Bronchial epithelial cell (primary cell): ENCODE measurements around the gene IBA57. TPM values are rescaled to one million over a fixed set of nuclear protein-coding genes. Genes with fewer than 3 reads are reported as not detected.
A peak's percentile ranks its signal among the peaks of the same experiment; 100 is the strongest.

Experiments
- DNase-seq: peaks from one replicate; pipeline ENCODE4 v3.0.0-alpha.2; 2010; ENCODE audit warnings: low read depth
- FAIRE-seq: peaks from 2 replicates; lab custom pipeline; 2011; peaks lifted over from hg19 to GRCh38; lab: Jason Lieb, UNC
- H3K27me3 ChIP-seq: 2 replicates; pipeline ENCODE4 v1.5.1; 2011; ENCODE audit warnings: low read length; ENCODE audit not compliant: control insufficient read depth, insufficient read depth
- H3K36me3 ChIP-seq: 2 replicates; pipeline ENCODE4 v1.5.1; 2011; ENCODE audit warnings: low read length; ENCODE audit not compliant: control insufficient read depth, insufficient read depth
- H3K4me3 ChIP-seq: 2 replicates; pipeline ENCODE4 v1.5.1; 2011; ENCODE audit warnings: mild to moderate bottlenecking, low read depth, low read length, control low read depth
- total RNA-seq: library from RNA; depleted of rRNA; stranded (reverse); fragments of >200 nt; gene quantifications from 2 replicates; pipeline ENCODE4 v1.2.1, GENCODE V29; 2014
- TF ChIP-seq, protein P1 (sequence below): IDR thresholded peaks from 2 replicates; pipeline ENCODE4 v1.5.1; 2011; ENCODE audit warnings: mild to moderate bottlenecking, moderate library complexity, low read length, control low read depth, inconsistent platforms; ENCODE audit not compliant: insufficient read depth, severe bottlenecking

Gene IBA57
- total RNA-seq, 1 donor from 2014 or later = 2.6 TPM

DNA sequence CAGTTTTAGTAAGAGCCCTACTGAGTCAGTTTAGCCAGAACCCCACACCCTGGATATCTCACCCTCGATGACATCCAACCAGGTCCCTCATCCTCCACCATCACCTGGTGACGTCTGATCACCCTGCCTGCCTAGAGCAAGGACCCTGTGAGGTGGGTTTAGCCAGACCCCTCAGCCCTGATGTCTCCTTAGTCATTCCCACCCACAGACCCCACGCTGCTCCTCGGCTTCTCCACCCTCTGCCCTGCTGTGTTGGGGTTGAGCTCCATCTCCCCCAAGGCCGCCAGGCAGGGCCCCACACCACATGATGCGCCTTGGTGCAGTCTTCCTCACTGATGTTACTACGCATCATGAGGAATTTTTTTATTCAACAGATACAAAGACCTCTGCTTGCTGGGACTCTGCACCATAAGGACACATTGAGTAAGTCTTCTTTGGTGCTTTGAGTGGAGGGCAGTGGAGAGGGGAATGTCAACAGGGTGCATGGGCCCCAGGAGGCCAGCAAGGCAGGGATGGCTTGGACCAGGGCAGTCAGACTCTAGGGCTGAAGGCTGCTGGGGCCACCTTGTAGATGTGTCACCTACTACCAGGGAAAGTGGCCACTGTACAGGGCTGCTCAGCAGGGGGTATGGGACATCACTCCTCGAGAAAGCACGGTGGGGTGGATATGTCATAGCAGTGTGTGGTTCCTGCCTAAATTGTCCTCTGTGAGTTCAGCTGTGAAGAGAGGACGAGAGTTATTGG, 1.7 kb upstream of the IBA57 start:
- FAIRE-seq = no peak

DNA sequence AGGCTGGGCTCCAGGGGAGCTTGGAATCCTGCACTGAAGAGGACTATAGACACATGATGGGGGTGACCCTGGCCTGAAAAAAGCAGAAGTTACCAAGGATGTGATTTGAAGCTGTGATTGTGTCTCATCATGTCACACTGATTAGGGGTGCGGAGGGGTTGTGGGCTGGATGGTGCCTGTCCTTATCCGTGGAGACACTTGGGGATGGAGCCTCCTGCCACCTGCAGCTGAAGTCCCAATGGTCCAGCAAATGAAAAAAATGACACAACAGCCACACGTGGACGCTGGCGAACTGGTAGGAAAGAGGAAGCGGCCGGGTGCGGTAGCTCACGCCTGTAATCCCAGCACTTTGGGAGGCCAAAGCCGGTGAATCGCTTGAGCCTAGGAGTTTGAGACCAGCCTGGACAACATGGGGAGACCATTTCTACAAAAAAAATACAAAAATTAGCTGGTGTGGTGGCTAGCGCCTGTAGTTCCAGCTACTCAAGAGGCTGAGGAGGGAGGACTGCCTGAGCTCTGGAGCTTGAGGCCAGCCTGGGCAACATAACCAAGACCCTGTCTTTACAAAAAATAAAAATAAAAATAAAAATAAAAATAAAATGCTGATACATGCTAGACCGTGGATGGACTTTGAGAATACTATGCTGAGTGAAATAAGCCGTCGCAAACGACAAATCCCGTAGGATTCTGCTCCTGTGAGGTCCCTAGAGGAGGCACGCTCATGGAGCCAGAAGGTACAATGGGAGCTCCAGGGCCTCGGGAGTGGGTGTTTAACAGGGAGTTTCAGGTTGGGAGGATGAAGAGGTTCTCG, 838 bp upstream of the IBA57 start:
- DNase-seq (no peak), FAIRE-seq (no peak)
- no peaks in the 10 kb centered on the region for H3K27me3 ChIP-seq
- TF ChIP-seq, protein P1, sequence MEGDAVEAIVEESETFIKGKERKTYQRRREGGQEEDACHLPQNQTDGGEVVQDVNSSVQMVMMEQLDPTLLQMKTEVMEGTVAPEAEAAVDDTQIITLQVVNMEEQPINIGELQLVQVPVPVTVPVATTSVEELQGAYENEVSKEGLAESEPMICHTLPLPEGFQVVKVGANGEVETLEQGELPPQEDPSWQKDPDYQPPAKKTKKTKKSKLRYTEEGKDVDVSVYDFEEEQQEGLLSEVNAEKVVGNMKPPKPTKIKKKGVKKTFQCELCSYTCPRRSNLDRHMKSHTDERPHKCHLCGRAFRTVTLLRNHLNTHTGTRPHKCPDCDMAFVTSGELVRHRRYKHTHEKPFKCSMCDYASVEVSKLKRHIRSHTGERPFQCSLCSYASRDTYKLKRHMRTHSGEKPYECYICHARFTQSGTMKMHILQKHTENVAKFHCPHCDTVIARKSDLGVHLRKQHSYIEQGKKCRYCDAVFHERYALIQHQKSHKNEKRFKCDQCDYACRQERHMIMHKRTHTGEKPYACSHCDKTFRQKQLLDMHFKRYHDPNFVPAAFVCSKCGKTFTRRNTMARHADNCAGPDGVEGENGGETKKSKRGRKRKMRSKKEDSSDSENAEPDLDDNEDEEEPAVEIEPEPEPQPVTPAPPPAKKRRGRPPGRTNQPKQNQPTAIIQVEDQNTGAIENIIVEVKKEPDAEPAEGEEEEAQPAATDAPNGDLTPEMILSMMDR = no peak
- H3K4me3 ChIP-seq = peak overlapping the region; percentile 36
- H3K36me3 ChIP-seq = no peaks in the 10 kb centered on the region

More for the DNA sequence above, 1.7 kb upstream of the IBA57 start:
- TF ChIP-seq, protein P1 = no peak
- DNase-seq = no peak
- peaks cover 2% of the 10 kb centered on the region for H3K27me3 ChIP-seq
- no peak overlapping the region for H3K4me3 ChIP-seq
- no peaks in the 10 kb centered on the region for H3K36me3 ChIP-seq

DNA sequence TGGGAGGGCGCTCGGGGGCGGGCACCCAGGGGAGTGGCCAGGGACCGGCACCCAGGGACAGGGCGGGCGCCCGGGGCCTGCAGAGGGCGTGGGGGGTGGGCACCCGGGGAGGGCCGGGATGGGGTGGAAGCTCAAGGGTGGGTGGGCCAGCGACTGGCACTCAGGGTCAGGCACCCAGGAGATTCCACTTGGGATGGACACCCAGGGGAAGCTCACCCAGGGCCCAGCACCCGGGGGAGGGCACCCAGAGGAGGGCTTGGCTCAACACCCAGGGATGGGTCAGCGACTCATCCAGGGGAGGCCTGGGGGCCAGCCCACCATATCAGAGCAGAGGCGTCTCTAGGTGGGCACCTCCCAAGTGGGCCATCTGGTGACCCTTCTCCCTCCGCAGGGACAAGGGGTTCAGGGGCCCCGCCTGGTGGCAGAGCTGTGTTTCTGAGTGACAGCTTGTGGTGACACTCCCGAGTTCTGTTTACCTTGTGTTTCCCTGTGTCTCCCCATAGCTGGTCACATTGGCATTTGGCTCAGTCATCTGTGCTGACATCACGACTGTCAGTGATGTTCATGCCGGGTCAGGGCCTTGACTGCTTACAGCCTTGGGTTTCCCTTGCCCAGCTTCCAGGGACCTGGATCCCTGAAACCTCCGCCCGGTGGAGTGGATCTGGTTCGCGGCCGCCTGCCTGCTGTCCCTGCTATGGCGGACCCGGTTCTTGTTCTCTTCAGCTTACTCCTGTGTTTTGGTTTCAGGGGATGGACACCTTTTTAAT, 749 bp downstream of the IBA57 start:
- H3K4me3 ChIP-seq = peak overlapping the region; percentile 67
- no peaks in the 10 kb centered on the region for H3K36me3 ChIP-seq
- TF ChIP-seq, protein P1 = peak; percentile 64
- DNase-seq (peak; percentile 61), FAIRE-seq (no peak)
- no peaks in the 10 kb centered on the region for H3K27me3 ChIP-seq

DNA sequence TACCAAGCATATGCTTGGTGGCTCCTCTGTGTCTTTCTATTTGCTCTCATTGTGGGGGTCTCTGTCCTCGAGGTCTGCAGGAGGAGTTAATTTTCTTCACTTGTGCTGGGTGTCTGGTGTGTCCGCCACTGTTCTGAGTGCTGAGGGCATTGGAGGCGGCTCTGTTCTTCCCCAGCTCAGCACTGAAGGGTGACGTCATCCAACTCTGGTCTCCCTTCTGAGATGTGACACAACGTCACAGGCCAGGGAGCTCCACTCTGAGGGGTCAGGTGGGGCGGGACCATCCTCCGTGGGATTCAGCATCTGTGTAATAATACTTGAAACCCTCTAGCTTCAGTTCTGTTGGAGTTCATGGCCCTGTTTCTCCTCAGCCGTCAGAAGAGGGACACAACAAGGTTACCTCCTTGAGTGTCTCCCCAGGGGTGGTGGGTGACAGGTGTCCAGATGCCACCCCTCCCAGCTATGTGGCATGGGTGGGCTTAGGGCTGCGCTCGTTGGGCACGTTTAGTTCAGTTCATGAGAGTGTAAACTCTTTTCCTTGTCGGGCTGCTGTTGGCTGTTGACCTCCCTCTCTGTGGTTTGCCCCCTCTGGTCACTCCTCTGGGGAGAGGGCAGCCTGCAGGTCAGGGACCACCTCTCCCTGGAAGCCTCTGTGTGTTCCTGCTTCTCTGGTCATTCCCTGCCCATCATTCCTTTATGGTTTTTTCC, 3.1 kb downstream of the IBA57 start:
- Histone ChIP-seq H3K27me3 (no peaks in the 10 kb centered on the region), H3K36me3 (no peaks in the 10 kb centered on the region), H3K4me3 (no peak overlapping the region)
- no peak for FAIRE-seq
- TF ChIP-seq, protein P1 = no peak
- no peak for DNase-seq

DNA sequence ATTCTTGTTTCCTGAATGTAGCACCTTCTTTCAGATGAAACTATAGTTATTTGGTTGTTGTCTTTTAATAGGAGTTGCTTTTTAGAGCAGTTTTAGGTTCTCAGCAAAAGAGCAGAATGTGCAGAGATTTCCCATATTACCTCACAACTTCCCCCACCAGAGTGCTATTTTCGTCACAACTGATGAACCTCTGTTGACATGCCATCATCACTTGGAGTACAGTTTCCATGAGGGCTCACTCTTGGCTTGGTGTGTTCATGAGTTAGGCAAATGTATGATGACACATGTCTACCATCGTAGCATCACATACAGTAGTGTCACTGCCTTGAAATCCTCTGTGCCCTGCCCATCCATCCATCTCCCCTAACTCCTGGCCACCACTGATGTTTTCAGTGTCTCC, 3.7 kb downstream of the IBA57 start:
- DNase-seq (no peak), FAIRE-seq (peak; percentile 43)
- H3K36me3 ChIP-seq = no peaks in the 10 kb centered on the region
- TF ChIP-seq, protein P1 = no peak
- H3K27me3 ChIP-seq = no peaks in the 10 kb centered on the region
- H3K4me3 ChIP-seq = no peak overlapping the region
